Esophagus squamous epithelium (tissue), 5 donors: ENCODE results near the gene THRA. TPM values are rescaled to one million over a fixed set of nuclear protein-coding genes. Genes with fewer than 3 reads are reported as not detected.

Source experiments
- DNase-seq: peaks from one replicate; lab custom pipeline; 2025; lab: John Stamatoyannopoulos, UW
- H3K27ac ChIP-seq, 4 donors: fragments of 200-600 bp; sonication (generic); one replicate each; pipeline ENCODE4 v1.5.1; 2016 to 2019; ENCODE audit warnings: mild to moderate bottlenecking in 1 of 4
- H3K27me3 ChIP-seq, 4 donors: fragments of 200-600 bp; sonication (generic); 1 replicate in 3 of 4; 2 replicates in 1 of 4; pipeline versions ENCODE4 v1.5.1 to v1.6.0; 2017 to 2021; ENCODE audit warnings: antibody characterized with exemption in 1 of 4
- H3K36me3 ChIP-seq, 3 donors: fragments of 200-600 bp; sonication (generic); one replicate each; pipeline ENCODE4 v1.5.1; 2016 to 2019
- H3K4me1 ChIP-seq, 3 donors: fragments of 200-600 bp; sonication (generic); one replicate each; pipeline ENCODE4 v1.5.1; 2017 to 2019
- H3K4me3 ChIP-seq, 4 donors: fragments of 200-600 bp; sonication (generic); 1 replicate in 3 of 4; 2 replicates in 1 of 4; pipeline ENCODE4 v1.5.1; 2016 to 2019; ENCODE audit warnings: mild to moderate bottlenecking in 2 of 4, moderate library complexity in 1 of 4
- H3K9me3 ChIP-seq, 3 donors: fragments of 200-600 bp; sonication (generic); one replicate each; pipeline ENCODE4 v1.5.1; 2016 to 2019
- CTCF ChIP-seq, 6 experiments: fragments of 450-650 bp in 4 of 6; fragments of 200-600 bp in 2 of 6; sonication (generic) in 2 of 6; IDR thresholded peaks; one replicate each; pipeline ENCODE4 v1.5.1; 2016 to 2019; ENCODE audit warnings: antibody characterized with exemption in 6 of 6, mild to moderate bottlenecking in 4 of 6, moderate library complexity in 4 of 6
- POLR2A ChIP-seq, 4 donors: fragments of 450-650 bp; IDR thresholded peaks; one replicate each; pipeline ENCODE4 v1.6.1; 2017; ENCODE audit warnings: antibody characterized with exemption in 4 of 4, mild to moderate bottlenecking in 4 of 4, moderate library complexity in 3 of 4
- WGBS, 2 donors: methylation state at CpG; one replicate each; pipeline ENCODE4 v1.1.5; 2018; 5-methylcytosine and 5-hydroxymethylcytosine counted together
- intact Hi-C: fragments of 100-400 bp; cut with DNase I; formaldehyde crosslinking; loops from one replicate; pipeline ENCODE4 v1.15.0; 2022
- total RNA-seq, 4 donors: library from RNA; depleted of rRNA; stranded (reverse); fragments of >200 nt; gene quantifications; one replicate each; pipeline ENCODE4 v1.1.0, GENCODE V29; 2016
- donor health status: DM: yes; HTN: yes; CAD: no.

The THRA gene
- total RNA-seq, 4 donors from 2014 or later: 4.2 to 27.1 (median 13.4) TPM

DNA sequence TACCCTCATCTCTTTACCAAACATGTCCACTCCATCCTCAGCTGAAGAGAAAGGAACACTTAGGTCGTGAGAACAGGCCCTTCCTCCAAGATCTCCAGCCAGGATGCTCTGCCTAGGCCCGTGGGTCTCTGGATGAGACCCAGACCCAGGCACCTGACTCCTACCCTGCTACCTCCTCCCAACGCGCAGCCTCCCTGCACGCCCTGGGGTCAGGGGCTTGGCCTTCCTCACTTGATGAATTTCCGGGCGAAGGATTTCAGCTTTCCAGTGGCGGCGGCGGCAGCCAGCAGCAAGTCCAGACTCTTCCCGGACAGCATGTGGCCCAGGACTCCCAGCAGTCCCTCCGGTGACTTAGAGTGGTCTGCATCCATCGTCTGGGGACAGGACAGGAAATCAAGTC is 34.2 kb upstream of the THRA start:
- Histone ChIP-seq H3K27ac (no peak overlapping the region), H3K36me3 (peaks cover 34 to 97% (median 49%) of the 10 kb centered on the region in 3 donors), H3K4me3 (no peak overlapping the region), H3K9me3 (no peaks in the 10 kb centered on the region), H3K4me1 (peaks cover 9 to 58% (median 28%) of the 10 kb centered on the region in 3 donors), H3K27me3 (no peaks in the 10 kb centered on the region)
- no peak for DNase-seq
- WGBS, 2 donors: 80 to 90% methylated on average over 1 to 10 of the region's 13 CpGs
- TF ChIP-seq CTCF (IDR thresholded peaks at IDR 0.05) (no peak), POLR2A (IDR thresholded peaks at IDR 0.05) (no peak)
- intact Hi-C loops: no loop called here

DNA sequence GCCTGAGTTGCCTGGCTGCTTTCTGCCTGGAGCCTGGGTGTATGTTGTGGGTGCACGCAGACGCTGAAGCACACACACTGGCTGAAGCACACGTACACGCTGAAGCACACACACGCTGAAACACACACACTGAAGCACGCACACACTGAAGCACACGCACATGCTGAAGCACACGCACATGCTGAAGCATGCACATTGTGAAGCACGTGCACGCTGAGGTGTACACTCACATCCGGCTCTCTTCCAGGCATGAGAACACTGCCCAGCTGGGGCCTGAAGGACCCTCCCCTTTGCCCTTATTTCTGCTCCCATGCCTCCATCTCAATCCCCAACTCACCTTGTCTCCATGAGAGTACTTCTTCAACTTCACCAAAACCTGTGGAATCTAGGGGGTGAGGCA is 31.1 kb upstream of the THRA start:
- H3K27me3 ChIP-seq: no peaks in the 10 kb centered on the region
- H3K9me3 ChIP-seq: no peaks in the 10 kb centered on the region
- intact Hi-C loops: no loop called here
- H3K36me3 ChIP-seq: peaks cover 34 to 93% (median 42%) of the 10 kb centered on the region in 3 donors
- H3K4me3 ChIP-seq: no peak overlapping the region
- DNase-seq: no peak
- WGBS, 2 donors: 60 to 91% methylated on average over 5 to 10 of the region's 11 CpGs
- no peak overlapping the region for H3K27ac ChIP-seq
- TF ChIP-seq POLR2A (IDR thresholded peaks at IDR 0.05) (no peak), CTCF (IDR thresholded peaks at IDR 0.05) (no peak)
- peaks cover 2 to 51% (median 10%) of the 10 kb centered on the region in 3 donors for H3K4me1 ChIP-seq

DNA sequence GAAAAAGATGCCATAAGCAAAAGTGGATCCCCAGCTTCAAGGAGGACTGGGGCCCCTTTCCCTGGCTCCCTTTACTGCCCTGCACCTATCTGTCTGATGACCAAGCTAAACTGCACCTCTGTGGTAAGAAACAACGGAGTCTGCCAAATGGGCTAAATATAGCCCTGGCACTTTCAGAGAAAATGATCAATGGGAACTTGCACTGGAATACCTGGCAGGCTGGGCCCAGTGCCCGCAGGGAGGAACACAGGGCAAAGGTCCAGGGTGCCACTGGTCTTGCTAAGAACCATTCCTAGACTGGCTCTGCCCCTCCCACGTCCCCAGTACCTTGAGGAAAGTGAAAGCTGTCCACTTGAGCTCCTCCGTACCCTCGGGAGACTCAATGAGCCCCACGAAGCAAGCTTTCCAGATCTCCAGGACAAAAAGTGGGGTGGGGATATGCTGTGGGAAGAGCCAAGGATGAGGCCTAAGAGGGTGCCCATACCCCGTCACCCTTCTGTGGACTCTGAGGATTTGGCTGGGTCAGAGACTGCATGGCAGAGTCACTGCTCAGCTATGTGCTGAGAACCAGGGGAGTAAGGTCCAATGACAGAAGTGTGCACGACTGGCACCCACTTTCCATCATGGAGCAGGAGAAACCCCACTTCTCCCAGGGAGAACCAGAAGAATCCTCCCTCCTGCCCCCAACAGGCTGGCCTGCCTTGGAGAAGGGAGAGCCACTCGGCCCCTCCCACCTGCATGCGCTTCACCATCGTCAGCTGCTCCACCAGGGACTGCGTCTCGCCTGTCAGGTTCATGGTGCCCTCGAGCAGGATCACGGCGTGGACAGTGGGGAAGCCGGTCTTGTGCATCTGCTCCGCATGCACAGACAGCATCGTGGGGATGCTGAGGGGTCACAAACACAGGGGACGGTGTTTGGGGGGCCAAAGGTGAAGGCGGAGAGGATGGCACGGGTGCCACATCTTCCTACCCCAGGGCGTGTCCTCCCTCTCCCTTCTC is 30.1 kb upstream of the THRA start:
- 51 to 74% methylated on average over 4 to 10 of the region's 23 CpGs for WGBS, 2 donors
- TF ChIP-seq CTCF (IDR thresholded peaks at IDR 0.05) (no peak), POLR2A (IDR thresholded peaks at IDR 0.05) (no peak)
- H3K27me3 ChIP-seq: no peaks in the 10 kb centered on the region
- no peaks in the 10 kb centered on the region for H3K9me3 ChIP-seq
- no peak overlapping the region for H3K4me3 ChIP-seq
- peaks cover 34 to 87% (median 42%) of the 10 kb centered on the region in 3 donors for H3K36me3 ChIP-seq
- intact Hi-C loops: no loop called here
- H3K4me1 ChIP-seq: peaks cover 0 to 50% (median 5%) of the 10 kb centered on the region in 3 donors
- H3K27ac ChIP-seq: no peak overlapping the region
- no peak for DNase-seq

GRCh38 chr17:40033339-40033738 is 29.4 kb upstream of the THRA start:
- intact Hi-C loops: no loop called here
- 74 to 88% methylated on average over 4 to 6 of the region's 8 CpGs for WGBS, 2 donors
- TF ChIP-seq CTCF (IDR thresholded peaks at IDR 0.05) (no peak), POLR2A (IDR thresholded peaks at IDR 0.05) (no peak)

More at GRCh38 chr17:40033339-40033738, 29.4 kb upstream of the THRA start:
- Histone ChIP-seq H3K4me3 (no peak overlapping the region), H3K27me3 (no peaks in the 10 kb centered on the region), H3K36me3 (peaks cover 33 to 80% (median 41%) of the 10 kb centered on the region in 3 donors), H3K9me3 (no peaks in the 10 kb centered on the region), H3K27ac (no peak overlapping the region), H3K4me1 (peaks cover 0 to 54% (median 5%) of the 10 kb centered on the region in 3 donors)
- DNase-seq: no peak
